A673 (cell line): ENCODE data around the gene KRT17.

ENCODE experiments used
- EZH2 ChIP-seq: fragments of 200-600 bp; sonication (generic); IDR thresholded peaks from 2 replicates; pipeline ENCODE4 v1.6.1; 2017; ENCODE audit warnings: borderline replicate concordance, low read depth, mild to moderate bottlenecking, mixed read lengths, antibody characterized with exemption, low read length; ENCODE audit not compliant: poor library complexity, severe bottlenecking
- TF ChIP-seq, protein P1 (sequence below): fragments of 300-800, 200-600 bp; sonication (generic); conservative IDR thresholded peaks from 2 replicates; pipeline ENCODE4 v1.5.1; 2017; ENCODE audit warnings: low read depth, mild to moderate bottlenecking, antibody characterized with exemption, low read length, moderate library complexity, mixed read lengths

- TF ChIP-seq, protein P1, sequence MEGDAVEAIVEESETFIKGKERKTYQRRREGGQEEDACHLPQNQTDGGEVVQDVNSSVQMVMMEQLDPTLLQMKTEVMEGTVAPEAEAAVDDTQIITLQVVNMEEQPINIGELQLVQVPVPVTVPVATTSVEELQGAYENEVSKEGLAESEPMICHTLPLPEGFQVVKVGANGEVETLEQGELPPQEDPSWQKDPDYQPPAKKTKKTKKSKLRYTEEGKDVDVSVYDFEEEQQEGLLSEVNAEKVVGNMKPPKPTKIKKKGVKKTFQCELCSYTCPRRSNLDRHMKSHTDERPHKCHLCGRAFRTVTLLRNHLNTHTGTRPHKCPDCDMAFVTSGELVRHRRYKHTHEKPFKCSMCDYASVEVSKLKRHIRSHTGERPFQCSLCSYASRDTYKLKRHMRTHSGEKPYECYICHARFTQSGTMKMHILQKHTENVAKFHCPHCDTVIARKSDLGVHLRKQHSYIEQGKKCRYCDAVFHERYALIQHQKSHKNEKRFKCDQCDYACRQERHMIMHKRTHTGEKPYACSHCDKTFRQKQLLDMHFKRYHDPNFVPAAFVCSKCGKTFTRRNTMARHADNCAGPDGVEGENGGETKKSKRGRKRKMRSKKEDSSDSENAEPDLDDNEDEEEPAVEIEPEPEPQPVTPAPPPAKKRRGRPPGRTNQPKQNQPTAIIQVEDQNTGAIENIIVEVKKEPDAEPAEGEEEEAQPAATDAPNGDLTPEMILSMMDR = no peak
- no peak for TF ChIP-seq EZH2
Measured at GRCh38 chr17:41613277-41614082, 10.9 kb downstream of the KRT17 start.
